GM21526 (cell line): ENCODE measurements around the gene MAPKBP1.

ENCODE experiments used
- ATAC-seq: cut with Tn5 transposase; IDR thresholded peaks from one replicate; pipeline ENCODE4 v1.9.1; 2021; ENCODE audit warnings: moderate library complexity; ENCODE audit not compliant: unreplicated experiment, low FRiP score

The MAPKBP1 gene

GRCh38 chr15:41842229-41842628 is 67.9 kb downstream of the MAPKBP1 start:
- no peak for ATAC-seq

- ATAC-seq, result no peak
Observed at GRCh38 chr15:41843571-41843970, 69.3 kb downstream of the MAPKBP1 start.

GRCh38 chr15:41844814-41845213 is 70.5 kb downstream of the MAPKBP1 start:
- no peak for ATAC-seq

- no peak for ATAC-seq
Observed at GRCh38 chr15:41847206-41847605, 72.9 kb downstream of the MAPKBP1 start.

- ATAC-seq, result no peak
Observed at GRCh38 chr15:41847981-41848380, 73.7 kb downstream of the MAPKBP1 start.

- ATAC-seq, result no peak
Observed at GRCh38 chr15:41848631-41849030, 74.3 kb downstream of the MAPKBP1 start.

GRCh38 chr15:41849204-41849603 is 74.9 kb downstream of the MAPKBP1 start:
- no peak for ATAC-seq

- ATAC-seq, result no peak
Observed at GRCh38 chr15:41849861-41850260, 75.6 kb downstream of the MAPKBP1 start.

DNA sequence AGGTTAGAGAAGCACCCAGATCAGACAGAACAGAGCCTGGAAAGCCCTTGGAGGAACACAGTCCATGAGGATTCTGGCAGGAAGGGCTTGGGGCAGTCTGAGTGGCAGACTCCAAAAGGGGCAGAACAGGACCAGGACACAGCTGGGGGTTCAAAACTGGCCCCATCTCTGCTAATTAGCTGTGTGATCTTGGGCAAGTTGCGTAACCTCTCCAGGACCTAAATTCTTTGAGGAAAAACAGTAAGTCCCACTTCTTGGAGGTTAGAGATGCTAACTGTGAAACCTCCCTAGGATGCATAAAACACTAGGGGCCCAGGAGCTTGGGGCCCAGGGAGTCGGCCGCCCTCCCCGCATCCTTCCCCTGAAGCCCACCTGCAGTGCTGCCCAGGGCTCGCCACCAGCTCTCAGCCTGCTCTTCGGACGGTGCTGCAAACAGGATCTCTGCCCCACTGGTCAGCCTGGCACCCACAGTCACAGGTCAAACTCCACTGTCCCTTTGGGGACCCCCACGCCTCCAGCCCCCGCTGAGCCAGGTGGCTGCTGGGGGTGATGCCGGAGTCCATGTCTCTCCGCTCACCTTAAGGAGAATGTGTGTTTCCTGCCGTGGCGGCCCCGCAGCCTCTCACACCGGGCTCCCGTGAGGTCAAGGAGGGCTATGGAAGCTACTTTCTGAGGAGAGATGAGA is 76.3 kb downstream of the MAPKBP1 start:
- ATAC-seq, result no peak

DNA sequence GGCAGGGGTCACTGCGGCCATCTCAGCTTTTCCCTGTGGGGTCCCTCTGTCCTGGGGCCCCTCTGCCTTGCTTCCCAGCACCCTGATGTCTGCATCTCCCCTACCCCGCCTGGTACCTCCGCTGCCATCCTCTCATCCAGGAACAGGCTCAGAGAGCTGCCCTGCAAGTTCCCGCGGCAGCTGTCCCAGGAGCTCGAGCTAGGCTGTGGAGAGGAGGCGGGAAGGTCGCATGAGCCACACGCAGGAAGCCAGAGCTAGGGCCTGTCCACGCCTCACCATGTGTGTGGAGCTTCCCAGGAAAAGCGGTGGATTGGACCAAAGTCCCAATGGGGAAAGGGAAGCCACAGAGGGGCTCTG is 76.9 kb downstream of the MAPKBP1 start:
- ATAC-seq, result no peak

DNA sequence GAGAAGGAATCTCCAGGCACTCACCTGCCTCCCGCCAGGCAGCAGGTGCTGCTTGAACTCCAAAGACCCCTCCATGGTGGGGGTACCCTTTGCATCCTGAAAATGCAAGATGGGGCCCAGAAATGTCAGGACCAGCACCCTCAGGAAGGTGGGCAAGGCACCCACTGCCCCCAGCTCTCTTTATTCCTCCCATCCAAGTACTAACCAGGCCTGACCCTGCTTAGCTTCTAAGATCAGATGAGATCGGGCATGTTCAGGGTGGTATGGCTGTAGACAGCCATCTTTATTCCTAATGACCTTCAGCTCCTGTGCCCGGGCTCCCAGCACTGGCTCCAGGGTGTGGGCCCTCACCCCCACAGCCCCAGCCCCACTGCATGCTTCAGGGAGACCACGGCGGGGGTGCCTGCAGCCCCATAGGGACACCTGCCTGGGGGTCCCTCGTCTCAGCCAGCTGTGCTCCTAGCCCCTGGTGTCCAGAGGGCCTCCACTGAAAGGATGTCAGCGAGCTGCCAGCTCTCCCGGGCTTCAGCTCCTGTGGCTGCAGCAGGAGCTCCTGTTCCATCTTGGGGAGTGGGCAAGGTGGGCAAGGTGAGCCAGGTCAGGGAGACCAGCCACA is 77.6 kb downstream of the MAPKBP1 start:
- no peak for ATAC-seq

DNA sequence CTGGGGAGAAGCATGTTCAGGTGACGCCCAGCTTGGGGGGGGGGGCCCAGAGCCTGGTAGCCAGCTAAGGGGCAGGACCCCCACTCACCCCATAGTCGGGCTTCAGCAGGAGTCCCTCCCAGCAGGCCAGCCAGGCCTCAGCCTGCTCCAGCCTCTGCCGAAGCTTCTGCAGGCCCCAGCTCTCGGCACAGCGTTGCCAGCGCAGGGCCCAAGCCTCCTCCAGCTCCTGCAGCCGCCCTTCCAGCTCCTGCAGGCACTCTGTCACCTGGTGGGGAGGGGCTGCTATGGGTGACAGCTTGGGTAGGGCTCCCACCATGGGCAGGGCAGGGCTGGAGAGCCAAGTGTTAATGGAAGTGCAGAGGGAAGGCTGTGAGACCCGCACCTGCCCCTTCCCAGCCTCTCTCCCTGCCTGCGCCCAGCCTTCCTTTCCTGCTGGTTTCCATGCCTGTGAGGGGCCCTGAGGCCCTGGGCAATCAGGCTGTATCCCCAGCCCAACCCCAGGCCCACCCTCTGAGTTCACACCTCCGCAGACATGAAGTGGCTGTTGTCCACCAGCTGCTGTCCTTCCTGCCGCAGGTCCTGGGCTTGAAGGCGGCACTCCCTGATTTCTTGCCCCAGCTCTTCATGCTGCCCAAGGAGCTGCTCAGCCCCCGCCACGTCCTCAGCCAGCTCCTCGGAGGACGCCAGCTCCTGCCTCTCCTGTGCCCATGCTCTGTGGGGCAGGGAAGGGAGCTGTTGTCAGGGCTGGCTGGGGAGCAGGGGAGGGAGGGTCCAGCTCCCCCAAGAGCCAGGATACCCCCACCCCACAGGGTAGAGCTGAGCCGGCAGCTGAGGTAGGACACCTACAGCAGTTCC is 78.7 kb downstream of the MAPKBP1 start:
- ATAC-seq, result no peak

- no peak for ATAC-seq
Observed at GRCh38 chr15:41853831-41854230, 79.5 kb downstream of the MAPKBP1 start.

- no peak for ATAC-seq
Observed at GRCh38 chr15:41854443-41854842, 80.2 kb downstream of the MAPKBP1 start.

GRCh38 chr15:41855261-41855961 is 81.1 kb downstream of the MAPKBP1 start:
- ATAC-seq, result no peak

- ATAC-seq, result no peak
Observed at GRCh38 chr15:41856262-41856661, 82.0 kb downstream of the MAPKBP1 start.

GRCh38 chr15:41856716-41857115 is 82.4 kb downstream of the MAPKBP1 start:
- ATAC-seq, result no peak

DNA sequence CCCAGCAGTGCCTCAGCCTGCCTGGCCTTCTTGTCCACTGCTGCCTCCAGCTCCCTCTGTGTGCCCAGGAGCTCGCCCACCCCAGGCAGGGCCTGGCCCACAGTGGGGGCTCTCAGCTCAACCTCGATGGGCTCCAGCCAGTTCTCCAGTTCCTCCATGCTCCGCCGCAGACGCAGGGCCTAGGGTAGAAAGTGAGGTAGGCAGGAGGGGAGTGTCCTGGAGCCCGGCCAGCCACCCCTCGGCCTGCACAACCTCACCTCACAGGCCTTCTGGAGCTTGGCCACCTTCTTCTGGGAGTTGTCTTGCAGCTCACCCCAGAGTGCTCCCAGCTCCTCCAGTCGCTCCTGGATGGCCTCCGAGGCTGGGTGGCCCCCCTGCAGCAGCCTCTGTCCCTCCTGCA is 83.0 kb downstream of the MAPKBP1 start:
- no peak for ATAC-seq

- no peak for ATAC-seq
Observed at GRCh38 chr15:41858756-41859155, 84.5 kb downstream of the MAPKBP1 start.

DNA sequence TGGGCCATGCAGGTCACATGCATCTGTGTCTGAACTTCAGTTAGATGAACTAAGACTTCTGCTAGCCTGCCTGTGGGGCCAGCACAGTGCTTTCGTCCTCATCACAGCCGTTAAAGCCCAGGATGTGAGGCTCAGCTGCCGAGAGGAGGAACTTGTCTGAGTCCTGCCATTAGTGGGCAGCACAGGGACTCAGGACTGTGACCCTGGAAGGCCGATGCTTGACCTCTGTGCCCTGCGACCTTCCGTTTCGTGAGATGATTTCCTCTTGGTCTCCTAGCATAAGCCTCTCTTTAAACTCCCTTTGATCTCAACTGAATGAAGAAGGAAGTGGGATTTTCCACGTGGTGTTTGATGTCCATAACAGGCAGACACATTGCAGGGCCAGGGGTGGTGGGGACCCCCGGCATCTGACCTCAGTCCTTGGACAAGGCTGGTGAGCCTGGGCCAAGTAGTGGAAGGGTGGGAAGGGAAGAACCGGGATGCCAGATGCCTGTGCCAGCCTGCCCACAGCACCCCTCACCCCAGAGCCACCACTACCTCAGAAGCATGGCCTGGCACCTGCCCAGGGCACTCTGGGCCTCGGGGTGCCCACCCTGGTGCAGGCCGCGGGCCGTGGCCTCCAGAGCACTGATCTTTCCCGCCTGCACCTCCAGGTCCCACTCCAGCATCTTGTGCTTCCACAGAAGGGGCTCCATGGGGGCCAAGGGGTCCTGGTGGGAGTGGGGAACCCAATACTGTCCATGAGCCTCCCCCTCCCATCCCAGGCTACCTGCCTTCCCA is 86.0 kb downstream of the MAPKBP1 start:
- no peak for ATAC-seq
